HG03558 (cell line): Measurements from ENCODE around the gene GNPTG.

Experiments
- ATAC-seq: cut with Tn5 transposase; IDR thresholded peaks from one replicate; pipeline ENCODE4 v1.9.1; 2021; ENCODE audit warnings: moderate number of reproducible peaks; ENCODE audit not compliant: unreplicated experiment; ENCODE audit errors: extremely low read depth

The GNPTG gene

DNA sequence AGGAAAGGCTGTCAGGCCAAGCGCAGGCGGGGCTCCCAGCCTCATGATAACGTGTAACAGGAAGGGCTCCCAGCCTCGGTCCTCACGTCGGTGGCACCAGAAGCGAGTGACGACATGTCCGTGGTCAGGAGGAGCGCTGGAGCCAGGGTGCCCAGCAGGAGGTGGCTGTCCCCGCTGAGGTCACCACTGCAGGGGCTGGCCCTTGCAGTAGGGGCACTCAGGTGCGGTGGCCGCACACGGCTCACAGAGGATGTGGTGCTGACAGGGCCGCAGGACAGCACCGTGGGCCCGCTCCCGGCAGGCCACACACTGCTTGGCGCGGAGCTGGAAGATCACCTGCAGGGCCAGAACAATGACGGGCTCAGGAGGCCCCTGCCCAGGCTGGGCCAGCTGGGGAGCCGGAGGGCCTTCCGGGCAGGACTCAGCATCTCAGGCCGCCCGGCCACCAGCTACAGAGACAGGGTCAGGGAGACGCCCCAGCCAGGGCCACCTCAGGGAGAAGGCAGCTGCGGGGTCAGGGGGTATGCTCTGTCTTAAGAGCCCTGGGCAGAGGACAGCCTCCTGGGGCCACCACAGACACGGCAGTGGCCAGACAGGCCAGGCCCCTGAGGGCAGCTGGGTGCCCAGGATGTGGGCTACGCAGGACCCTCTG lies 14.5 kb downstream of the GNPTG start:
- ATAC-seq = no peak

DNA sequence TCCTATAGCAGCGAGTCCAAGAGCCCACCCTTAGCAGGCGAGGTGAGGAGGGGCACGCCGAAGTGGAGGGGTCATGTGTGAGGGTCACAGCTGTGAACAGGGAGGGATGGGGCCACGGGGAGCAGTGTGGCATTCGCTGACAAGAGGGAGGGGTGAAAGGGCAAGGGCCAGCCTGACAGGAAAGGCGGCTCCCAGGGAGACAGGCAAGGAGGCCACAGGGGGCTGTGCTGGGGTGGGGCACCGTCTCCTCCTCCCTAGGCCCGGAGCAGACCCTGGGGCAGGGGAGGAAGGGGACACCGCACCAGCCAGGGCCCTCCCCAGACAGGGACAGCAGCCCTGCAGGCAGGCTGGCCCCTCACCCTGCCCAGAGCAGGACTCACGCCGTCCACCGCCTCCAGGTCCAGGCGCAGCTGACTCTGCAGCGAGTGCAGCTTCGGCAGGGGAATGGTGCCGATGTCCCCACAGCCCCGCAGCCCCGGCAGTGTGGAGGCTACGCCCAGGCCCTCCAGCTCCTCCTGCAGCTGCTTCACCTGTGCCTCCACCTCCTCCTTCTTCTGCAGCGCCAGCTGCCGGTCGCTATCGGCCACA lies 15.1 kb downstream of the GNPTG start:
- no peak for ATAC-seq

GRCh38 chr16:1367486-1368174 lies 15.9 kb downstream of the GNPTG start:
- no peak for ATAC-seq

- ATAC-seq = no peak
Measured at GRCh38 chr16:1371054-1371978, 19.6 kb downstream of the GNPTG start.

GRCh38 chr16:1372292-1372950 lies 20.7 kb downstream of the GNPTG start:
- ATAC-seq = no peak

DNA sequence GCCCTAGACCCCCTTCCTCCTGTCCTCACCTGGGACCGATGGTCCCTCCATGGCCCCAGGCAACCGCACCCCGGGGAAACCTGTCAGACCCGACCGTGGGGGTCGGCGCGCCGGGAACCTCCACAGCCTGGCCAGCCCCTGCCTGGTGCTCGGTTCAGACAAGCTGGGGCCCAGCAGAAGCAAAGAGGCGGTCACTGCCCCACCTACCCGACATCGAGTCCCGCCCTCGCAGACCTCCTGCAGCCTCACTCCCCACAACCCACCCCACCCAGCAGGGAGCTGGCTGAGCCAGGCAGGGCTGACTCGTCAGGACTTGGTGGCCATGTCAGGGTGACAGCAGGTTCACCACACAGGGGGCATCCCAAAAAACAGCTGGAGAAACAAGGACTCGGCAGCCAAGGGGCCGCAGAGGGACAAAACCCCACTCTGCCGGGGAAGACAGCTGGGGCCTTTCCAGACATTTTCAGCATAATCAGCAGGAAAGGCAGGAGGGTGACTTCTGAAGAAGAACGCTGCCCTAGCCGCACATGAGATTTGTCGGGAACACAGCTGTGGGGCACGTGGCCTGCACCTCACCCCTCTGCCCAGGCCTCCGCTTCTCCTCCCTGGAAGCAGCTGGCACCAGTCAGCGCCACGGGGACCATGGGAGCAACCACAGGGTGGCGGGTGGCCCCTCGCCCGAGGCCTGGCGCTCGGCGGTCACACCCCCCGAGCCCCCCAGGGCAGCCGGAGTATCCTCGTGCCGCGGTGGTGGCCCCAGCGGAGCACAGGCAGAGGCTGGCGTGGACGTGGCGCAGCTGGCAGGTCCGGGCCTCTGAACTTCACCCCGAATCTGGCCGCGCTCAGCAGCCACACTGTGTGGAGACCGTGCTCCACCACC lies 22.9 kb downstream of the GNPTG start:
- no peak for ATAC-seq

- no peak for ATAC-seq
Measured at GRCh38 chr16:1375298-1375640, 23.5 kb downstream of the GNPTG start.

- no peak for ATAC-seq
Measured at GRCh38 chr16:1375741-1376410, 24.1 kb downstream of the GNPTG start.

- ATAC-seq = no peak
Measured at GRCh38 chr16:1377406-1378010, 25.8 kb downstream of the GNPTG start.

- ATAC-seq = no peak
Measured at GRCh38 chr16:1378087-1378803, 26.5 kb downstream of the GNPTG start.

DNA sequence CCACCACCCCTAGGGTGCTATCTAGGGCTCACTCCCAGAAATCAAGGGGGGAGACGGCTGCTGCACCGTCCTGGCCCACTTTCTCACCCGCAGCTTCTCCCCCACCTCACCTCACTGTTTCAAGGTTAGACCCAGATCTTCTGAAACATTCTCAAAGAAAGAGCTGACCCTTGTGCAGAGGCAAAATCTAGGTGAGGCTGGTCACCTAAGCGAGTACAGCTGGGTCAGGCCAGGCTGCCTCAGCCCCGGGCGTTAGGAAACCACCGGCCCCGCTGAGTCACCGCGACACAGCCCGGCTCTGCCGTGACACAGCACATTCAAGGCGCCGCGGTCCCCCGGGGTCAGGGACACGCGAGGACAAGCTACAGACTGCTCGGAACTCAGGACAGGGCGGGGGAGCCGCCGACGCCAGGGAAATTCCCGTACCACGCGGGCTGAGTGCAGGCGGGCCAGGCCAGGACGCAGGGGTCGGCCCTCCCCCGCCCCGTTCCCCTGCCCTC lies 27.1 kb downstream of the GNPTG start:
- ATAC-seq = no peak

DNA sequence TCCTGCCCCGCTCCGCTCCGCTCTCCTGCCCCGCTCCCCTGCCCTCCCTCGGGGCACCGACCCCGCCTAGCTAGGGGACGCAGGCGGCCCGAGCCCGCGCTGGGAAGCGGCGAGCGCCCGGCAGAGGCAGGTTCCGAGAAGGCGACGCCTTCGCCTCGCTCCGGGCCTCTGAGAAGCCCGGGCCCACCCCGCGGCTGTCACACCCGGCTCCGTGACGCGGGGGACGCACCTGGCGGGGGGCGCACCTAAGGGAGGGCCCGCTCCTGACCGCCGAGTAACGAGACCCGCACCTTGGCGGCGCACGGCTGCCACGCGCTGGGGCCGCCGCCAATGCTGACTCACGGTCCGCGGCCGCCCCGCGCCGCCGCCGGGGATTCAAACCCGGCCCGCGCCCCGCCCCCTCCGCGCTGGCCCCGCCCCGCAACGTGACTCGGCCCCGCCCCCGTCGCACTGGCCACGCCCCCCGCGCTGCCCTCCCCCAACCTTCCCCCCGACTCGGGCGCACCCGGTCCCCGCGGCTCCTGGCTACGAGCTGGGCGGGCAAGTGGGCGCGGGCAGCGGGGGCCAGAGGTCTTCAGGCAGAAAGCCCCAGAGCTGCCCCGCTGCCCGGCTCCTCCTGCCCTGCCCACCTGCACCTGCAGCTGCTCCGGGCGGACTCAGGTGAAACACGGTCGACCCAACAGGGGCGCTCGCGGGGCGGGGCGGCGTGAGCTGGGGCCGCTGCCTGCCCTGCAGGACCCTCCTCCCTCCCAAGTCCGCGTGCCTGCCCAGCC lies 27.8 kb downstream of the GNPTG start:
- ATAC-seq = no peak

GRCh38 chr16:1380195-1380594 lies 28.5 kb downstream of the GNPTG start:
- ATAC-seq = no peak

GRCh38 chr16:1381612-1382406 lies 30.1 kb downstream of the GNPTG start:
- ATAC-seq = no peak

DNA sequence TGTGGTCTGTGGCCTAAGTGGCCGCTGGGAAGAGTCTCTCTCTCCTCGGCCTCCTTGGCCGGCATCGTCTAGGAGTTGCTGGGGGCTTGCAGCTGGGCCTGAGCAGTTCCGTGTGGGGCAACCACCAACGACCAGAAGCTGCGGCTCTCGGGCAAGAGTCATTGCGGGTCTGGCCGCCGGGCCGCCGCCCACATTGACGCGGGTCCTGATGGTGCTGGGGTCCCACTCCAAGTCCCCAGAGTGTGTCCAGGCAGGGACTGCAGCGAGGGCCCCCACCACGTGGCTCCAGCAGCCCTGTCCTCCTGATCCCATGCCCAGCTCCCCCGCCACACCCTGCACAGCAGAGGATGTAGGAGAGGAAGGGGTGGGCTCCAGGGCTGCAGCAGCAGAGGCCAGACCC lies 31.8 kb downstream of the GNPTG start:
- no peak for ATAC-seq

DNA sequence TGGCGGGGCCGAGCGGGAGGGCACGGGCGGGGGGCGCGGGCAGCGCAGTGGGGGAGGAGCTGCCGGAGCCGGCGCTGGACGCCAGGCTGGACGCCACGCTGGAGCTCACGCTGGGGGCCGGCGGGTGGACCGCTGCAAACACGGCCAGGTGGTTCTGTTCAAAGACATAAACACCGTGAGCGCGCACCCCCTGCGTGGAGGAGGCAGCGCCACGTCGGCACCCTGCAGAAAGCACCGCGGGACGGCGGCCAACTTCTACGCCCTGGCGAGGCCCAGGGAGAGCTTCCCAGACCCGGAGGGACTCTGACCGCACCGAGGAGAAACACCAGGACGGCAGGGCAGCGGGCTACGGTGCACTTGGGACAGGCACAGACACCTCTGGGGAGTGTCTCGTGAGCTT lies 33.5 kb downstream of the GNPTG start:
- ATAC-seq = no peak
